SK-N-MC (cell line): Measurements from ENCODE around the gene SECTM1.

Source experiments
- DNase-seq: peaks from one replicate; pipeline ENCODE4 v3.0.0-alpha.2; 2011; ENCODE audit warnings: low read depth, low spot score
- H3K27ac ChIP-seq: fragments of 200-600 bp; sonication (generic); 2 replicates; pipeline ENCODE4 v1.5.1; 2016; ENCODE audit warnings: mixed run types
- H3K36me3 ChIP-seq: fragments of 200-600 bp; sonication (generic); 2 replicates; pipeline ENCODE4 v1.6.1; 2017; ENCODE audit warnings: antibody characterized with exemption, low read length, mixed read lengths; ENCODE audit not compliant: insufficient read depth
- H3K4me3 ChIP-seq: fragments of 200-600 bp; sonication (generic); 2 replicates; pipeline ENCODE4 v1.5.1; 2016
- H3K9ac ChIP-seq: fragments of 200-600 bp; sonication (generic); 2 replicates; pipeline ENCODE4 v1.8.0; 2017; ENCODE audit warnings: mixed run types, mixed read lengths; ENCODE audit not compliant: insufficient read length
- H3K9me3 ChIP-seq: fragments of 200-600 bp; sonication (generic); 2 replicates; pipeline ENCODE4 v1.6.1; 2017; ENCODE audit warnings: low read depth, mild to moderate bottlenecking, antibody characterized with exemption, low read length, moderate library complexity, mixed read lengths
- EZH2 ChIP-seq: fragments of 200-600 bp; sonication (generic); IDR thresholded peaks from one replicate; pipeline ENCODE4 v1.6.1; 2017; ENCODE audit warnings: antibody characterized with exemption
- FOXP2 ChIP-seq: optimal IDR thresholded peaks from 2 replicates; pipeline ENCODE3; 2011; ENCODE audit warnings: mild to moderate bottlenecking, moderate library complexity; ENCODE audit not compliant: insufficient read depth; ENCODE audit errors: extremely low read length, control extremely low read depth
- POLR2AphosphoS5 ChIP-seq: IDR thresholded peaks from 2 replicates; pipeline ENCODE4 v1.6.1; 2012; ENCODE audit warnings: mild to moderate bottlenecking, low read depth, low read length, borderline replicate concordance

The SECTM1 gene

DNA sequence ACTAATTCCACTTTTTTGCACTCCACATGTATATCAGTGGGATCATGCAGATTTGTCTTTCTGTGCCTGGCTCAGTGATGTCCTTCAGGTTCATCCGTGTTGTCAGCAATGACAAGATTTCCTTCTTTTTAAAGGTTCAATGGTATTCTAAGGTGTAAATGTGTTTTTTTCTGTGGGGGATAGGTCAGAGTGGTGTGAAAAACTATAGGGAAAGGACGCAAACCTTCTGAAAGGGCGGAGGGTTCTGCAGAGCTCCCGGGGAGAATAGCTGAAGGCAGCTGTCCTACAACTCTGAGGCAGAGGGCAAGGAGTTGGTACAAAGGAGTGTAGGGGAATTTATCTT is 38.1 kb downstream of the SECTM1 start:
- no peak for TF ChIP-seq EZH2
- TF ChIP-seq FOXP2 = no peak
- TF ChIP-seq POLR2AphosphoS5 = no peak
- H3K27ac ChIP-seq = no peak overlapping the region
- no peak overlapping the region for H3K9ac ChIP-seq
- no peaks in the 10 kb centered on the region for H3K36me3 ChIP-seq
- DNase-seq = no peak
- H3K4me3 ChIP-seq = no peak overlapping the region
- no peaks in the 10 kb centered on the region for H3K9me3 ChIP-seq

- no peak overlapping the region for H3K9ac ChIP-seq
- DNase-seq = no peak
- TF ChIP-seq FOXP2 = no peak
- TF ChIP-seq EZH2 = no peak
- TF ChIP-seq POLR2AphosphoS5 = peak; percentile 48
- peak overlapping the region; percentile 78 for H3K27ac ChIP-seq
- H3K4me3 ChIP-seq = no peak overlapping the region; the same call in 1 of the 2 replicates
- no peaks in the 10 kb centered on the region for H3K9me3 ChIP-seq
- no peaks in the 10 kb centered on the region for H3K36me3 ChIP-seq
Measured at GRCh38 chr17:82294064-82294773, 39.3 kb downstream of the SECTM1 start.

GRCh38 chr17:82292251-82293154 is 41.1 kb downstream of the SECTM1 start:
- DNase-seq = peak; percentile 90
- peak overlapping the region; percentile 93 for H3K9ac ChIP-seq

GRCh38 chr17:82291582-82292250 is 41.9 kb downstream of the SECTM1 start:
- peak overlapping the region; percentile 89 for H3K4me3 ChIP-seq
- no peaks in the 10 kb centered on the region; the same call in 1 of the 2 replicates for H3K9me3 ChIP-seq
- H3K27ac ChIP-seq = peak overlapping the region; percentile 79
- no peaks in the 10 kb centered on the region for H3K36me3 ChIP-seq
- TF ChIP-seq EZH2 = no peak
- H3K9ac ChIP-seq = peak overlapping the region; percentile 93
- DNase-seq = no peak

More at GRCh38 chr17:82292251-82293154, 41.1 kb downstream of the SECTM1 start:
- Histone ChIP-seq H3K27ac (peak overlapping the region; percentile 94), H3K36me3 (no peaks in the 10 kb centered on the region), H3K4me3 (peak overlapping the region; percentile 89), H3K9me3 (no peaks in the 10 kb centered on the region)
- TF ChIP-seq POLR2AphosphoS5 (peak; percentile 98), FOXP2 (no peak)

DNA sequence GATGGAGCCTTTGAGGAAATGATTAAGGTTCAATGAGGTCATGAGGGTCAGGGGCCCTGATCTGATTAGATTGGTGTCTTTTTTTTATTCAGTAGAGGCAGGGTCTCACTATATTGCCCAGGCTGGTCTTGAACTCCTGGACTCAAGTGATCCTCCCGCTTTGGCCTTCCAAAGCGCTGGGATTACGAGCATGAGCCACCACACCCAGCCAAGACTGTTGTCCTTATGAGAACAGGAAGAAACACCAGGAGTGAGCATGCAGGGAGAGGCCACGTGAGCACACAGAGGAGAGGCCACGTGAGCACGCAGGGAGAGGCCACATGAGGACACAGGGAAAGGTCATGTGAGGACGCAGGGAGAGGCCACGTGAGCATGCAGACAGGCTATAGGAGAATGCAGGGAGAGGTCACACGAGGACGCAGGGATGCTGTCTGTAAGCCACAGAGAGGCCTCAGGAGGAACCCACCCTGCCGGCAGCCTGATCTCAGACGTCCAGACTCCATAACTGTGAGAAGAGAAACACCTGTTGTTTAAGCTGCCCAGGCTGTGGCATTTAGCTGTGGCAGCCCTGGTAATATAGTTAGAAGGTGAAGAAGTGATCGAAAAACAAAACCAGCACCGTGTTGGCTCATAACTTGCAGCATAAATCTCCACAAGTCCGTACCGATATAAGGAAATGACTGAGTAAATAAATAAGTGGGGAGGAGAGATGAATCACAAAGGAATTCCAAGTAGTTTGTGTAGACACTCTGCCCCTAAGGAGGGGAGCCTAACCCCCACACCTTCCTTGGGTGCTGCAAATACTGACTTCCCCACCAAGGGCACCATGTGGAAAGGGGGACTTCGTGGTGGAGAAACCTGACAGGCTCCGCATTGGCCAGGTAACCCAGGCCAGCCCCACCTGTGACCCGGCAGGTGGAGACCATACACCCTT is 45.4 kb downstream of the SECTM1 start:
- H3K27ac ChIP-seq = 0 out of 2 replicates have a peak overlapping the region, but pooled peaks have one; percentile 1
- H3K9ac ChIP-seq = no peak overlapping the region
- H3K9me3 ChIP-seq = no peaks in the 10 kb centered on the region; the same call in 1 of the 2 replicates
- no peak for DNase-seq
- no peak overlapping the region for H3K4me3 ChIP-seq
- no peaks in the 10 kb centered on the region for H3K36me3 ChIP-seq
- TF ChIP-seq POLR2AphosphoS5 (no peak), FOXP2 (no peak), EZH2 (no peak)

DNA sequence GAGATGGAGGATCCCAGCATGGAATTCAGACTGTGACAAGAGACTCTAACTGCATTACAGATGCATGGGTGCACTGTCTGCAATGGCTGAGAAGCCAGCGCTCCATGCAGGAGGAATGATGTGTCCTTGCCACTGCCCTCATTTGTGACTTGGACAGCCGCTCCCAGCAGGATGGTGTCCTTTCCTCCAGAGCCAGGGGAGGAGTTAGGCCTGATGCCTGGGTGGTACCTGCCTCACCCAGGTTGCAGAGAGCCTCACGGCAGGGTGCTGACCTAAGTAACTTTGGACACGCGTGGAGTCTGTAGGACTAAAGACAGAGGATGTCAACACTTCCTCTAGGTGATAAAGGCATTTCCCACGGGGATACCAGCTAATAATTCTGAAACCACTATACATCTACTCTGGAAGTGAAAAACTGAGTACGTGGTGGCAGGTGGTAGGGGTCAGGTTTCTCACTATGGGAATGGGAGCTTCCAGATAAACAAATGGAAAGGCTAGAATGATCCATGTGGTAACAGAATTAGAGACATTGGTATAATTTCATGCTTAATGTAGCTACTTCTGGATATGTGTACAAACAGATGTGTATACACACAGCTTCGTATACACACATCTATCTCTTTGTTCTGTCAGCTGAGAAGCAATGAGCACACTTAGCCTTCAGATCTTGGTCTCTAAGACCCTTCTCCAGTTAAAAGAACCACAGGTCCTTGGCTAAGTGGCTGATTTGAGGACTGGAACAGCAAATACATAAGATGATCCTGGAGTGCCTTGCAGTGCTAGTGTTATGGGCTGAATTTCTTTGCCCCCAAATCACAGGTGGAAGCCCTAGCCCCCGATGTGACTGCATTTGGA is 46.3 kb downstream of the SECTM1 start:
- Histone ChIP-seq H3K9me3 (no peaks in the 10 kb centered on the region; the same call in 1 of the 2 replicates), H3K27ac (no peak overlapping the region), H3K36me3 (no peaks in the 10 kb centered on the region), H3K9ac (no peak overlapping the region), H3K4me3 (no peak overlapping the region)
- DNase-seq = no peak
- TF ChIP-seq FOXP2 (no peak), EZH2 (no peak), POLR2AphosphoS5 (no peak)

DNA sequence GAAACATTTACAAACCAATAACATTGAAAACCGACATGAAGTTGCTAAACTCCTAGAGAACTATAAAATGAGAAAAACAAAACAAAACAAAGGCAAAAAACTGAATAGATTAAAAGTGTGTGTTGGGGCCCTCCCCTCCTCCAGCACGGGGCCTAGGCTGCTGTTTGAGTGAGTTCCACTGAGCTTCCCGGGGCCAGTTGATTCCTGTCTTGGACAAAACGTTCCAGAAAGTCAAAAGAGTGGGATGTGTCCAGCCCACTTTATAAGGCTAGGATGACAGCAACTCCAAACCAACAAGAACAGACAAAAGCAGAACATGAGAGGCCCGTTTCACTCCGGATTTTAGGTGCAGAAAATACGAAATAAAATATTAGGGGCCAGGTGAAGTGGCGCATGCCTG is 48.4 kb downstream of the SECTM1 start:
- H3K9ac ChIP-seq = no peak overlapping the region
- TF ChIP-seq FOXP2 = no peak
- TF ChIP-seq POLR2AphosphoS5 = no peak
- TF ChIP-seq EZH2 = no peak
- H3K4me3 ChIP-seq = no peak overlapping the region
- DNase-seq = no peak
- H3K27ac ChIP-seq = no peak overlapping the region
- H3K36me3 ChIP-seq = no peaks in the 10 kb centered on the region
- H3K9me3 ChIP-seq = no peaks in the 10 kb centered on the region; the same call in 1 of the 2 replicates
